Glutamatergic neuron (in vitro differentiated cells): ENCODE data around the gene SYT15. TPM values are rescaled to one million over a fixed set of nuclear protein-coding genes. Genes with fewer than 3 reads are reported as not detected.

ENCODE experiments used
- total RNA-seq: library from RNA; stranded (reverse); fragmentation: NEBNext Ultra II Directional; extraction: Animal tissue kit (Norgen Biotek cat#: 25700); gene quantifications from one replicate; pipeline ENCODE4 v1.2.1, GENCODE V29; 2021; ENCODE audit not compliant: unreplicated experiment

The SYT15 gene
- total RNA-seq, 1 donor from 2014 or later = 2.5 TPM

Other genes starting within 250 kb of the SYT15 start
- gene ANXA8L1, start 203.4 kb upstream of the SYT15 start, total RNA-seq = not detected
- gene NPY4R, start 113.2 kb upstream of the SYT15 start, total RNA-seq = not detected
- gene GPRIN2, start 22.5 kb upstream of the SYT15 start, total RNA-seq = 3.0 TPM